ENCODE measurements around the gene MTX3.

GRCh38 chr5:79932510-79933504 lies 58.3 kb downstream of the MTX3 start:
- no peak for TF ChIP-seq NR3C1 (CRISPR knock-in tag; conservative IDR thresholded peaks at IDR 0.05; ENCODE audit: low read depth)
- TF ChIP-seq, protein P1, sequence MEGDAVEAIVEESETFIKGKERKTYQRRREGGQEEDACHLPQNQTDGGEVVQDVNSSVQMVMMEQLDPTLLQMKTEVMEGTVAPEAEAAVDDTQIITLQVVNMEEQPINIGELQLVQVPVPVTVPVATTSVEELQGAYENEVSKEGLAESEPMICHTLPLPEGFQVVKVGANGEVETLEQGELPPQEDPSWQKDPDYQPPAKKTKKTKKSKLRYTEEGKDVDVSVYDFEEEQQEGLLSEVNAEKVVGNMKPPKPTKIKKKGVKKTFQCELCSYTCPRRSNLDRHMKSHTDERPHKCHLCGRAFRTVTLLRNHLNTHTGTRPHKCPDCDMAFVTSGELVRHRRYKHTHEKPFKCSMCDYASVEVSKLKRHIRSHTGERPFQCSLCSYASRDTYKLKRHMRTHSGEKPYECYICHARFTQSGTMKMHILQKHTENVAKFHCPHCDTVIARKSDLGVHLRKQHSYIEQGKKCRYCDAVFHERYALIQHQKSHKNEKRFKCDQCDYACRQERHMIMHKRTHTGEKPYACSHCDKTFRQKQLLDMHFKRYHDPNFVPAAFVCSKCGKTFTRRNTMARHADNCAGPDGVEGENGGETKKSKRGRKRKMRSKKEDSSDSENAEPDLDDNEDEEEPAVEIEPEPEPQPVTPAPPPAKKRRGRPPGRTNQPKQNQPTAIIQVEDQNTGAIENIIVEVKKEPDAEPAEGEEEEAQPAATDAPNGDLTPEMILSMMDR (IDR thresholded peaks at IDR 0.05), result no peak
- TF ChIP-seq JUN (CRISPR knock-in tag; IDR thresholded peaks at IDR 0.05), result no peak
- TF ChIP-seq, protein P2, sequence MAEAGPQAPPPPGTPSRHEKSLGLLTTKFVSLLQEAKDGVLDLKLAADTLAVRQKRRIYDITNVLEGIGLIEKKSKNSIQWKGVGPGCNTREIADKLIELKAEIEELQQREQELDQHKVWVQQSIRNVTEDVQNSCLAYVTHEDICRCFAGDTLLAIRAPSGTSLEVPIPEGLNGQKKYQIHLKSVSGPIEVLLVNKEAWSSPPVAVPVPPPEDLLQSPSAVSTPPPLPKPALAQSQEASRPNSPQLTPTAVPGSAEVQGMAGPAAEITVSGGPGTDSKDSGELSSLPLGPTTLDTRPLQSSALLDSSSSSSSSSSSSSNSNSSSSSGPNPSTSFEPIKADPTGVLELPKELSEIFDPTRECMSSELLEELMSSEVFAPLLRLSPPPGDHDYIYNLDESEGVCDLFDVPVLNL (CRISPR knock-in tag; IDR thresholded peaks at IDR 0.05; ENCODE audit: borderline replicate concordance, low read depth), result no peak
- TF ChIP-seq, protein P3, sequence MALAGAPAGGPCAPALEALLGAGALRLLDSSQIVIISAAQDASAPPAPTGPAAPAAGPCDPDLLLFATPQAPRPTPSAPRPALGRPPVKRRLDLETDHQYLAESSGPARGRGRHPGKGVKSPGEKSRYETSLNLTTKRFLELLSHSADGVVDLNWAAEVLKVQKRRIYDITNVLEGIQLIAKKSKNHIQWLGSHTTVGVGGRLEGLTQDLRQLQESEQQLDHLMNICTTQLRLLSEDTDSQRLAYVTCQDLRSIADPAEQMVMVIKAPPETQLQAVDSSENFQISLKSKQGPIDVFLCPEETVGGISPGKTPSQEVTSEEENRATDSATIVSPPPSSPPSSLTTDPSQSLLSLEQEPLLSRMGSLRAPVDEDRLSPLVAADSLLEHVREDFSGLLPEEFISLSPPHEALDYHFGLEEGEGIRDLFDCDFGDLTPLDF (CRISPR knock-in tag; IDR thresholded peaks at IDR 0.05), result no peak
- TF ChIP-seq ZNF138 (CRISPR knock-in tag; conservative IDR thresholded peaks at IDR 0.05), result no peak
- TF ChIP-seq ZNF219 (CRISPR knock-in tag; IDR thresholded peaks at IDR 0.05; ENCODE audit: borderline replicate concordance), result no peak
- no peak for TF ChIP-seq CBFB (CRISPR knock-in tag; IDR thresholded peaks at IDR 0.05; ENCODE audit: low read depth)
- TF ChIP-seq FOXJ3 (CRISPR knock-in tag; IDR thresholded peaks at IDR 0.05; ENCODE audit: borderline replicate concordance), result no peak
- no peak for TF ChIP-seq ZNF121 (CRISPR knock-in tag; IDR thresholded peaks at IDR 0.05)
- TF ChIP-seq FOXK1 (CRISPR knock-in tag; IDR thresholded peaks at IDR 0.05), result no peak
- TF ChIP-seq, protein P4, sequence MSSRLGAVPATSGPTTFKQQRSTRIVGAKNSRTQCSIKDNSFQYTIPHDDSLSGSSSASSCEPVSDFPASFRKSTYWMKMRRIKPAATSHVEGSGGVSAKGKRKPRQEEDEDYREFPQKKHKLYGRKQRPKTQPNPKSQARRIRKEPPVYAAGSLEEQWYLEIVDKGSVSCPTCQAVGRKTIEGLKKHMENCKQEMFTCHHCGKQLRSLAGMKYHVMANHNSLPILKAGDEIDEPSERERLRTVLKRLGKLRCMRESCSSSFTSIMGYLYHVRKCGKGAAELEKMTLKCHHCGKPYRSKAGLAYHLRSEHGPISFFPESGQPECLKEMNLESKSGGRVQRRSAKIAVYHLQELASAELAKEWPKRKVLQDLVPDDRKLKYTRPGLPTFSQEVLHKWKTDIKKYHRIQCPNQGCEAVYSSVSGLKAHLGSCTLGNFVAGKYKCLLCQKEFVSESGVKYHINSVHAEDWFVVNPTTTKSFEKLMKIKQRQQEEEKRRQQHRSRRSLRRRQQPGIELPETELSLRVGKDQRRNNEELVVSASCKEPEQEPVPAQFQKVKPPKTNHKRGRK (CRISPR knock-in tag; IDR thresholded peaks at IDR 0.05; ENCODE audit: borderline replicate concordance), result no peak
- TF ChIP-seq PREB (CRISPR knock-in tag; IDR thresholded peaks at IDR 0.05; ENCODE audit: borderline replicate concordance), result no peak
